ENCODE measurements around the gene B3GAT1.
"Not testable (repeated sequence)": the region's sequence is repeated elsewhere in the genome, so short reads cannot be mapped to it uniquely, and the experiment has no call there.

- not testable (repeated sequence) for TF ChIP-seq RCOR1 (IDR thresholded peaks at IDR 0.05; ENCODE audit: low read length); CTCF (IDR thresholded peaks at IDR 0.05); GABPA (IDR thresholded peaks at IDR 0.05; ENCODE audit: low read depth); MXI1 (IDR thresholded peaks at IDR 0.05; ENCODE audit: low read depth, low read length)
These were observed 45.5 kb upstream of the B3GAT1 start for GRCh38 chr11:134457411-134458007.

Data from SK-N-SH (cell line).